Upper lobe of left lung (tissue), 4 donors: ENCODE data around the gene MYH4.

Experiments
- EP300 ChIP-seq, 4 donors: sonication (generic); formaldehyde crosslinking; IDR thresholded peaks; one replicate each; pipeline ENCODE4 v1.5.1; 2017; ENCODE audit warnings: antibody characterized with exemption in 4 of 4, control low read depth in 2 of 4
- TF ChIP-seq, protein P1 (sequence below), 6 experiments: fragments of 450-650 bp in 4 of 6; fragments of 200-600 bp in 2 of 6; sonication (generic) in 2 of 6; IDR thresholded peaks; one replicate each; pipeline ENCODE4 v1.5.1; 2016 to 2019; ENCODE audit warnings: antibody characterized with exemption in 6 of 6

DNA sequence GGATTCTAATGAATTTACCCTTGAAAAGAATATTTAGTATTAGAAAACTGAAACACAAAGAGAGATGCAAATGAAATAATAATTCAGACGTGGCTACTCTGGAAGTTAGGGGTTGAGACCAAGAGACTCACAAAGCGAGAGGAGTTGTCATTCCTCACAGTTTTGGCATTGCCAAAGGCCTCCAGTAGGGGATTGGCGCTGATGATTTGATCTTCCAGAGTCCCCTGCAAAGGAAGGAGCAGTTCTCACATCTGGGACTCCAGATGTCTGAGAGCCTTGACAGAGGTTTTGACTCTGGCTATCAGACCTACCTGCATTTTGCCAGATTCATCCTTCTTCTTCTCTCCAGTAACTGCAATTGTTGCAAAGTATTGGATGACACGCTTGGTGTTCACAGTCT lies 54.2 kb downstream of the MYH4 start:
- TF ChIP-seq EP300 (IDR thresholded peaks at IDR 0.05) = no peak
- TF ChIP-seq, protein P1, sequence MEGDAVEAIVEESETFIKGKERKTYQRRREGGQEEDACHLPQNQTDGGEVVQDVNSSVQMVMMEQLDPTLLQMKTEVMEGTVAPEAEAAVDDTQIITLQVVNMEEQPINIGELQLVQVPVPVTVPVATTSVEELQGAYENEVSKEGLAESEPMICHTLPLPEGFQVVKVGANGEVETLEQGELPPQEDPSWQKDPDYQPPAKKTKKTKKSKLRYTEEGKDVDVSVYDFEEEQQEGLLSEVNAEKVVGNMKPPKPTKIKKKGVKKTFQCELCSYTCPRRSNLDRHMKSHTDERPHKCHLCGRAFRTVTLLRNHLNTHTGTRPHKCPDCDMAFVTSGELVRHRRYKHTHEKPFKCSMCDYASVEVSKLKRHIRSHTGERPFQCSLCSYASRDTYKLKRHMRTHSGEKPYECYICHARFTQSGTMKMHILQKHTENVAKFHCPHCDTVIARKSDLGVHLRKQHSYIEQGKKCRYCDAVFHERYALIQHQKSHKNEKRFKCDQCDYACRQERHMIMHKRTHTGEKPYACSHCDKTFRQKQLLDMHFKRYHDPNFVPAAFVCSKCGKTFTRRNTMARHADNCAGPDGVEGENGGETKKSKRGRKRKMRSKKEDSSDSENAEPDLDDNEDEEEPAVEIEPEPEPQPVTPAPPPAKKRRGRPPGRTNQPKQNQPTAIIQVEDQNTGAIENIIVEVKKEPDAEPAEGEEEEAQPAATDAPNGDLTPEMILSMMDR (IDR thresholded peaks at IDR 0.05) = no peak
